ENCODE data around the gene TMEM201.
"Not testable (repeated sequence)": the region's sequence is repeated elsewhere in the genome, so short reads cannot be mapped to it uniquely, and the experiment has no call there.

TMEM201 gene, protein sequence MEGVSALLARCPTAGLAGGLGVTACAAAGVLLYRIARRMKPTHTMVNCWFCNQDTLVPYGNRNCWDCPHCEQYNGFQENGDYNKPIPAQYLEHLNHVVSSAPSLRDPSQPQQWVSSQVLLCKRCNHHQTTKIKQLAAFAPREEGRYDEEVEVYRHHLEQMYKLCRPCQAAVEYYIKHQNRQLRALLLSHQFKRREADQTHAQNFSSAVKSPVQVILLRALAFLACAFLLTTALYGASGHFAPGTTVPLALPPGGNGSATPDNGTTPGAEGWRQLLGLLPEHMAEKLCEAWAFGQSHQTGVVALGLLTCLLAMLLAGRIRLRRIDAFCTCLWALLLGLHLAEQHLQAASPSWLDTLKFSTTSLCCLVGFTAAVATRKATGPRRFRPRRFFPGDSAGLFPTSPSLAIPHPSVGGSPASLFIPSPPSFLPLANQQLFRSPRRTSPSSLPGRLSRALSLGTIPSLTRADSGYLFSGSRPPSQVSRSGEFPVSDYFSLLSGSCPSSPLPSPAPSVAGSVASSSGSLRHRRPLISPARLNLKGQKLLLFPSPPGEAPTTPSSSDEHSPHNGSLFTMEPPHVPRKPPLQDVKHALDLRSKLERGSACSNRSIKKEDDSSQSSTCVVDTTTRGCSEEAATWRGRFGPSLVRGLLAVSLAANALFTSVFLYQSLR

DNA sequence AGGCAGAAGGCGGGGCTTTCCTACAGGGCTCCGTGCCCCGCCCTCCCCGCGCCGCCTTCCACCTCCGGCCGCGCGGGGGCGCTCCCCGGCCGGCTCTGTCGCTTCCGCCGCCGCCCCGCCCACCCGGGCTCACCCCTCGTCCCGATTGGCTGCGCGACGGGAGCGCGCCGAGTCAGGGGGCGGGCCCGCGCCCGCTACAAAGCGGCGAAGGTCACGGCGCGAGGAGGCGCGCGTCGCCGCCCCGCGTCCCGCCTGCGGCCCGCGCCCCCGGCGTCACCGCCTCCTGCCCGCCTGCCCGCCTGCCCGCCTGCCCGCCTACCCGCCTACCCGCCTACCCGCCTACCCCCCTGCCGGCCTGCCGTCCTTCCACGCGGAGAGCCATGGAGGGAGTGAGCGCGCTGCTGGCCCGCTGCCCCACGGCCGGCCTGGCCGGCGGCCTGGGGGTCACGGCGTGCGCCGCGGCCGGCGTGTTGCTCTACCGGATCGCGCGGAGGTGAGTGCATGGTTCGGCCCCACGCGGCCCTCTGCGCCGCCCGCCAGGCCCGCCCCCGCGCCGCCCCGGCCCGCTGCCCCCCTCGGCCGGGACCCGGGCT is at the start of gene TMEM201:
TSS of gene TMEM201 (plus strand) at position 361 of the 593 bp plus-strand sequence. CDS start at position 381, 20 bp downstream.
- peak; percentile 95 for DNase-seq

DNA sequence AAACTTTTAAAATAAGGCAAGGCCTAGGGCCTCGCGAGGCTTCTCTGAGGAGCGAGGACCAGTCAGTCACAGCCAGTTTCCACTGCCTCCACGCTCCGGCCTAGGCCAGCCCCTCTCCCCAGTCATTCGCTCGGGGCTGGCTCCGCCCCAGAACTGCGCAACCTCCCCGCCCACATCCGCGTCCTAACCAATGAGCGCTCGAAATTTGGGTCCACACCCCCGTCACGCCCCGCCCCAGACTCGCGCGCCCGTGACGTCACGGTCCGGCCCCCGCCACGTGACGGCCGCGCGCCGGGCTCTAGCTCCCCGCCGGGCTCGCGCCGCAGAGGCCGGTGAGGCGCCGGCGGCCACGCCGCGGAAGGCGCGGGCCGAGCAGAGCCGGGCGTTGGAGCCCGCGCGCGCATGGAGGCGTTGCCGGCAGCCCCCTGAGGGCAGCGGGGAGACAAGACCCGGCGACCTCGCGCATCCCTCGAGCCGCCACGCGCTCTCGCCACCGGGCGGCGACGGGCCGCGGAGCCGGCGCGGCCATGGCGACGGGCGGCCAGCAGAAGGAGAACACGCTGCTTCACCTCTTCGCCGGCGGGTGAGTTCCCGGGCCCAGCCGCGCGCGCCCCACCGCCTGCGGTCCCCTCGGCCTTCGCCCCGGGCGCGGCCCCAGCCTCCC is 49.4 kb upstream of the TMEM201 start, which contains the start of gene SLC25A33:
TSS of gene SLC25A33 (plus strand) at position 301 of the 664 bp plus-strand sequence. CDS start at position 528, 227 bp downstream.
- peak; percentile 99 for DNase-seq

DNA sequence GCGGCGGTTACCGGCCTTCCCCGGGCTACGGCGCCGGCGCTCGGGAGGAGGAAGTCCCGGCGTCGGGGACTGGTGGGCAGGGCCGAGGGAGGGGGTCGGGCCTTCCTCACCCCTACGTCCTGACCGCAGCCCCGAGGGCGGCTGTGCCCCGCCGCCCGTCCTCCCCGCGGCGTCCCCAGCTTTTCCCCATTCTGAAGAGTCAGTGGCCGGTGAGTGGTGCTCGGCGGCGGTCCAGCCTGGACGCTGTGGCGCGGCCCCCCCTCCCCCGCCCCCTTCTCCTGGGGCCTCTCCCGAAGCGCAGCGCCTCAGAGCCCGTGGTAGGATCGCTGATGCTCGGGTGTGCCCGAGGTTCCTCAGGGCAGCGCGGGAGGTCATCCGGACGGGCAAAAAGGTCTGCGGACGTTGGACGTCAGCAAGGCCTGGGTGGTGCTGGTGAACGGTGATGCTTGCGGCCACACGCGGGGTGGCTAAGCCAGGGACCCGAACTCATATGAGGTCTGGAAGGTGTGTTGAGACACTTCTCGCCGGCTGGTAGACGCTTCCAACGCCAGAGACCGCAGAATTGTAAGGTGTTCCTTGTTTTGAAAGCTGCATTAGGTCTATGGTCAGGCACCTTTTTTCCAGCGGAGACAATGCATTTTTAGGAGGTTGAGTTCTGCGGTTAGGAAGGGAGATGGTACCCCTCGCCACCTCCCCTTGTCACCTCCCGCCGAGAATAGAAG is 48.7 kb upstream of the TMEM201 start:
- peak; percentile 72 for DNase-seq

DNA sequence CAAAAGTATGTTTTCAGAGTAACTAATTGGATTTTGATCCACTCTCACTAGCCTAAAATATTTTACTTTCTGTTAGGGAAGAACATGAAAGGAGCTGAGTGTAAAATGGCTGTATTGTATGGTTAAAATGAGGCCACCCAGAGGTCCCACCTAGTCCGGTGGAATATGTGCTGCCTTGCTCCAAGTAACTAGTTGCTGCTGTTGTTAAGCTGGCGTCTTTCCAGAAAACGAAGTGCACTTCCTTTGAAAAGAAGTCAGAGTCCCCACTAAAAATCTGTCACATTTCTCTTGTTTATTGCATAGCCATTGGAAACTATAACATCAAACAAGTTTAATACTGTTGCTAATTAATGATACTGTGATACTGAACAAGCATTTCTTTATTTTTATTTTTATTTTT is 46.3 kb upstream of the TMEM201 start:
- no peak for DNase-seq

DNA sequence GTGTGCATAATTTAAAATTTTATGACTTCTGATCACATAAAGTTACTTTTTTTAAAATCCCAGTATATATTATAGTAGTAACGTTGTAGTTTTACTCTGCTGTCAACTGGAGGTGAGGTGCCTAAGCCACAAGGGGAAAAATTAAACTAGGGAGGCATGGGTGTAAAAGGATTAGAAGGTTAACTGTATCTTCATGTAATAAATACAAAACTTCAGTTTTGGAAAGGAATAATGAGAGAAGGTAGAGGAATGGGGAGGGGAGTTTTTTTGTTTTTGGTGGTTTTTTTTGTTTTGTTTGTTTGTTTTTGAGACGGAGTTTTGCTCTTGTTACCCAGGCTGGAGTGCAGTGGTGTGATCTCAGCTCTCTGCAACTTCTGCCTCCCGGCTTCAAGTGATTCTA is 43.8 kb upstream of the TMEM201 start:
- DNase-seq, result no peak

DNA sequence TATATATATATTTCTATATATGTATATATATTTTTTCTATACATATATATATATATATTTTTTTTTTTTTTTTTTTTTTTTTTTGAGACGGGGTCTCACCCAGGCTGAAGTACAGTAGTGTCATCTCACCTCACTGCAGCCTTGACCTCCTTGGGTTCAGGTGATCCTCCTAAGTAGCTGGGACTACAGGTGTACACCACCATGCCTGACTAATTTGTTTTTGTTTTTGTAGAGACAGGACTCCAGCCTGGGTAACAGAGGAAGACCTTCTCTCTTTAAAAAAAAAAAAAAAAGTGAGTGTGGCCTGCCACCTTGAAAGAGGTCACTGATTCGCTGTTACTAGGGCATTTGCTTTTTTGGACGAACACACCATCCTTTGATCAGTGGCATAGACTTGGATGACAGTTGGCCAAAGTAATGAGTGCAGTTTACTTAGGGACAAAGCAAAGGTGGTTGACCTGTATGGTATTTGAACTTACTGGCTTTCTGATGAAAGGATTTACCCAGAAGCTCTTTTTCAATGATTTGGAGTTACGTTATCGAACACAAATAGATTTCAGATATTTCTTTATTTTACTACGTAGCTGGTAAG is 38.7 kb upstream of the TMEM201 start:
- DNase-seq, result no peak

DNA sequence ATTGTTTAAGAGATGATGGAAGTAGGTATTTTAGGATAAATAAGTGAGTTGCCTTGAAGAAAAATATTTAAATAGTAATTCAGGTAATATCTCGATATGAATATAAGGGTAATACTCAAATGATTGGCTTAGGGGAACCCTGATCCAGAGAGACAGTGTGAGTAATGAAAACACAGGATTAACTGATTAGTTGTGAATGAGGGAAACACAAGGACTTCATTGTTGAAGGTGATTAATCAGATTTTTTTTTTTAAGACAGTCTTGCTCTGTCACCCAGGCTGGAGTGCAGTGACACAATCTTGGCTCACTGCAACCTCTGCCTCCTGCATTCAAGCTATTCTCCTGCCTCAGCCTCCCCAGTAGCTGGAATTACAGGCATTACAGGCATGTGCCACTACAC is 36.7 kb upstream of the TMEM201 start:
- DNase-seq, result no peak

DNA sequence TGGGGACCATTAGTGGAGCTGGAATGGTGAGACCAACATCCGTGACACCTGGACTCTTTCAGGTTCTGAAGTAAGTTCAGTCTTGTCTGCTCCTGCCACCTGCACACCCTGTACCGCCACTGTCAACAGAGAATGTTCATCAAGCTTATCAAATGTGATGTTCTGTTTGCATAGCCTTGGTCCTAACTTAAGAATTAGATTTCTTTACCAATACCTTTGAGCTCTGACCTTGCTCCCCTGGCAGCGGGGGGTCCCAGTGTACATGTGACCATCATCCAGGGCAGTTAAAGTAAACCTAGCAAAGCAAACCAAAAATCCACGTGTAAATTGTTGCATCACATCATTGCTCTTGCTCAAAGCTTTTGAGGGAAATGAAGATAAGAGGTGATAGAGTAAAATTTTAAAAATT is 35.0 kb upstream of the TMEM201 start:
- DNase-seq, result no peak

DNA sequence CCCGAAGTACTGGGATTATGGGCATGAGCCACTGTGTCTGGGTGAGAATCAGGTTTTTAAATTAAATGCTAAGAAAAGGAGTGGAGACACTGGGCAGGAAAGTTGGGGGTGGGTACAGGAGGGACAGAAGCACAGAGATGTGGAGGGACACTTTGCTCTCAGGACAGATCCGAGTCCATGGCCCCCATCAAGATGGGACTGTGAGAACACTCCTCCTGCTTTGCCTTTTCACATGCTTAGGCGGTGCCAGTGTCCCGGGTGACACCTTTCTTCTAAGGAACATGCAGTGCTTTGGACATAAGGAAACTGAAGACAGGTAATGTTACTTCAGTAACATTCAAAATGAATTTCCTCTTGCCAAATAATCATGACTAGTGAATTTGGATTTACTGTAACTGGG is 32.8 kb upstream of the TMEM201 start:
- no peak for DNase-seq

DNA sequence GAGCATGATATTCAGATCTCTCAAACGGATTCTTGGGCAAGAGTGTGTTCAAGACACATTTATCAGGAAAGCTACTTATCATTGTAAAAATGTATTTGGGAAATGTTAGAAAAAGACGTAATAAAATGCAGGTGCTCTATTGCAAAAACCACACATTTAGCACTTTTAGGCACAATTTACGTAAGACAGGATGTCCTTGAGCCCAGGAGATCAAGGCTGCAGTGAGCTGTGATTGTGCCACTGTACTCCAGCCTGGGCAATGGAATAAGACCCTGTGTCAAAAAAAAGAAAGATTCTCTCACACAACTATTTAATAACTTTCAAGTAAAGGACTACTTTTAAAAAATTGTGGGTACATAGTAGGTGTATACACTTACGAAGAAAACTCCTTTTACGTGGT is 31.1 kb upstream of the TMEM201 start:
- no peak for DNase-seq

DNA sequence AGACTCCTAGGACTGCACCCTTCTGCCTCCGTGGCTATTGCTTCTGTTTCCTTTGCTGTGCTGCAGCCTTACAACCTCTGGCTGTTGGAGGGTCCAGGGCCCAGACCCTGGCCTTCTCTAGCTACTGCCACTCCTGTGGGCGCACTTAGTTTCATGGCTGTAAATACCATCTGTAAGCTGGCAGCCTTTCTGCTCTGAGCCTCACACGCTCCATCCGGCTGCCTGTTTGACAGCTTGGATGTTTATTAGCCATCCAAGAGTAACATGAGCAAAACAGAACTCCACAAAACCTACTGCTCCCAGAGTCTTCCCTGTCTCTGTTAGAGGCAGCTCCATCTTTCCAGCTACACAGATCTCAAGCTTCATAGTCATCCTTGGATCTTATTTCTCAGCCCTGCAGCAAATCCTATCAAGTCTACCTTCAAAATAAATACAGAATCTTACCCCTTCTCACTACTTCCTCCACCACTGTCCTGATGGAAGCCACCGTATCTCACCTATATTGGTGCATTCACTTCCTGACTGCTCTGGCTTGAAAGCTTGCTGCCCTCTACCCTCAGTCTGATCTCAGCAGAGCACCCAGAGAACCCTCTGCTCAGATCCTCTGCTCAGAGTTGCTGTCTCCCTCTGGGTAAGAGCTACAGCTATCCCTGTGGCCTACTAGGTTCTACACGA is 30.3 kb upstream of the TMEM201 start:
- no peak for DNase-seq

DNA sequence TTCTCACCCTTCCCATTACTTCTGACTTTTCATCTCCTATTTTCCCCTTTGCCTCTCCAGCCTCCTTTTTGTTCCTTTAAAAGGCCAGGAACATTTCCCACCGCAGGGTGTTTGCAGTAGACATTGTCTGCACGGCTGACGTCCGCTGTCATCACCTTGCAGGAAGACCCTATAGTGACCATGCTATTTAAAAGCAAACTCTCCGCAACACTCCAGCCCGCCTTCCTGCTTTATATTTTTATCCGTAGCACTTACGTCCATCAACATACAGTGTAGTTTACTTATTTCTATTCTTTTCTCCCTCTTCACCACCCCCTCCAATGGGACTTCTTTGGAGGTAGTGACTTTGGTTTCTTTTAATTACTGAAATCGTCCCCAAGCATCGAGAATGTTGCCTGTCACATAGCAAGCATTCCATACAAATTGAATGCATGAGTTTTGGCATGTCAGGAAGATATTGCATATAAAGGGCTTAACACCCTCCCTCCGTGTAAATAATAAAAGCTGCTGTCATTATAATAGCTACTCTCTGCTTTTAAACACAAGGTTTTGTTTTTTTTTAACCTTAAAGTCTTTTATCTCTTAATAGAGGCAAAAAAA is 29.7 kb upstream of the TMEM201 start:
- DNase-seq, result no peak

DNA sequence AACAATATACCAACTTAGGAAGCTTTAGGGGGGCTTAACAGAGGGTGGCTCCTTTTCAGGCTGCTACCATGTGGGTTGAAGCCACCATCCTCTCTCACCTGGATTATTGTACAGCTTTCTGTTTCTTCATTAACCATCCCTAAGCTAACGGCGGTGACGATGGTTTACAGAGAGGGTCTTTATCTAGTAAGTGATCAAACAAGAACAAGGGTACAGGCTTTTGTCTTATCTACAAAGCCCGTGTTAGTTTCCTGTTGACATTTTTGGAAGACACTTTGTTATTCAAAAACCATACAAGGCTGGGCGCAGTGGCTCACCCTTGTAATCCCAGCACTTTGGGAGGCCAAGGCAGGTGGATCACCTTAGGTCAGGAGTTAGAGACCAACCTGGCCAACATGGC is 29.0 kb upstream of the TMEM201 start:
- DNase-seq, result no peak

DNA sequence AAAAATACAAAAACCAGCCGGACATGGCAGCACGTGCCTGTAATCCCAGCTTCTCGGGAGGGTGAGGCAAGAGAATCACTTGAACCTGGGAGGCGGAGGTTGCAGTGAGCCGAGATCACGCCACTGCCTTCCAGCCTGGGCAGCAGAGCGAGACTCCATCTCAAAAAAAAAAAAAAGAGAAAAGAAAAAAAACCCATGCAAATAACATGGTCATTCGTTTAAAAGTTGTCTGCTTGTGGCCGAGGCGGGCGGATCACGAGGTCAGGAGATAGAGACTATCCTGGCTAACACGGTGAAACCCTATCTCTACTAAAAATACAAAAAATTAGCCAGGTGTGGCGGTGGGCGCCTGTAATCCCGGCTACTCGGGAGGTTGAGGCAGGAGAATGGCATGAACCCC is 28.6 kb upstream of the TMEM201 start:
- DNase-seq, result not testable (repeated sequence)

DNA sequence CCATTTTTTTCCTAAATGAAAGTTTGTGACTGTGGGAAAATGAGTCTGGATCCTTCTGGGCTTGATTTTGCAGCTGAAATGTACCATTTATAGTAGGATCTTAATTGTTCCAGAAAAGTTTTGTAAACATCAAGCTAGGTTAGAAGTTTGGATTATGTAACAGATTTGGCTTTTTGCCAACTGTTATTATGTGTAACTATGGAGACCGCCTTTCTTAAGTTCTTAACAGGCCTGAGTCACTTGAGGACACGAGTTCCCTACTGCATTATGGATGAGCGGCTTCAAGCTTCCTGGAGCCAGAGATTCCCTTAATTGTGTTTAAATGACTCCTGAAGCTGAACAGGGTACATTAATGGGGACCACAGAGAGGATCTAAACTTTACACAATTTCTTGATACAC is 27.3 kb upstream of the TMEM201 start:
- no peak for DNase-seq

DNA sequence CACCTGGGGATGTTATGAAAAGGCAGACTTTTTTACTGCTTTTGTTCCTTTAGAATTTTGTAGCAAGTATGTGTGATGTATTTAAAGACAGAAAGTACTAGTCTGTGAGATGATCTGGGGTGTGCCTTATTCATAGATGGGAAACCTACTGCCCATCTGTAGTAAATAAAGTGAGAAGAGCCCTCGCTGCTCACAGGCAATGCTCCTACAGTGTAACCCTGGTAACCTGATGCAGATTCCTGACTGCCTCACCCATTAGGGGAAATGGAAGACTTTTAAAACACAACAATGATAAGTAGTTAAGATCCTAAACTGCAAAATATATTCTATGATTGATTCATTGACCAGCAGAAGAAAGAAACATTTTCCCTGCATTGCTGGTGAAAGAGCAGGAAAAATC is 19.4 kb upstream of the TMEM201 start:
- DNase-seq, result no peak

DNA sequence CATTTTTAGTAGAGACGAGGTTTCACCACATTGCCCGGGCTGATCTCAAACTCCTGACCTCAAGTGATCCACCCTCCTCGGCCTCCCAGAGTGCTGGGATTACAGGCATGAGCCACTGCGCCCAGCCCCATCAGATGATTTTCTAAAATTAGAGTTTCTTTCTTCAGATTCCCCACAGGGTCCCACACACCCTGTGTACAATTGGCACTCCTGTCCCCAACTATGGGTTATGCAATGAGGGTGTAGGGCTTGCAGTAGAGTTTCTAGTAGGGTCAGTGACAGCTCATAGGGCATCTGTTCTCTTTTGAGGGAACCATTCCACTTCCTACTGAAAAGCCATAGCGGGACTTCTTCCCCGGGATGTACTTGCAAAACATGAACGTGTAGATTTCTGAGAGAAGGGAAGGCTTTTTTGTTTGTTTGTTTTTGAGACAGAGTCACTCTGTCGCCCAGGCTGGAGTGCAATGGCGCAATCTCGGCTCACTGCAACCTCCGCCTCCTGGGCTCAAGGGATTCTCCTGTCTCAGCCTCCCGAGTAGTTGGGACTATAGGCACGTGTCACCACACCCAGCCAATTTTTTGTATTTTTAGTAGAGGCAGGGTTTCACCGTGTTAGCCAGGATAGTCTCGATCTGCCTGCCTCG is 17.7 kb upstream of the TMEM201 start:
- DNase-seq, result not testable (repeated sequence)

DNA sequence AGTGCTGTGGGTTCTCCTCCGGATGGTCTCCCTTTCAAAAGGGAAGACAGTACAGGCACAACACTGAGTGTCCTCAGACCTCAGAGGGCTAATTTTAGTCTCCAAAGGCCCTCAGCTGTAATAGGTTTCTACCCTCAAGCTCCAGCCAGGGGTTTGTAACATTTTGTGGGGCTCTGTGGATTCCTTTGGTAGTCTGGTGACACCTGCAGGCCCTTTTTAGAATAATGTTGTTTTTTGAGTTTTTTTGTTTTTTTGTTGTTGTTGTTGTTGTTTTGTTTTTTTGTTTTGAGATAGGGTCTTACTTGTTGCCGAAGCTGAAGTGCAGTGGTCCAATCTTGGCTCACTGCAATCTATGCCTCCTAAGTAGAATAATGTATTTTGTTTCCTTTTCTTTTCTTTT is 15.0 kb upstream of the TMEM201 start:
- no peak for DNase-seq

DNA sequence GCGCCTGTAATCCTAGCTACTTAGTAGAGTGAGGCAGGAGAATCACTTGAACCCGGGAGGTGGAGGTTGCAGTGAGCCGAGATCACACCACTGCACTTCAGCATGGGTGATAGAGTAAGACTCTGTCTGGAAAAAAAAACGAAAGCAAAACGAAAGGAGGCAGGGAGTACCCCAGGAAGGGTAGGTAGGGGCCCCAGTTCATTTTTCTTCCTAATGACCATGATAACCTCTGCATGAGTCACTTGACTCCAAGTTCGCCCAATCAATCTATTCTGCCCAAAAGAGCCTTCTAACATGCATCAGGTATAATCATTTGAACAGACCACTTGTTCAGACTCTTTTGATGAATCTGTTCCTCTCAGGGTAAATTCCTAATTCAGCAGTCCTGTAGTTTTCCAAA is 13.2 kb upstream of the TMEM201 start:
- no peak for DNase-seq

DNA sequence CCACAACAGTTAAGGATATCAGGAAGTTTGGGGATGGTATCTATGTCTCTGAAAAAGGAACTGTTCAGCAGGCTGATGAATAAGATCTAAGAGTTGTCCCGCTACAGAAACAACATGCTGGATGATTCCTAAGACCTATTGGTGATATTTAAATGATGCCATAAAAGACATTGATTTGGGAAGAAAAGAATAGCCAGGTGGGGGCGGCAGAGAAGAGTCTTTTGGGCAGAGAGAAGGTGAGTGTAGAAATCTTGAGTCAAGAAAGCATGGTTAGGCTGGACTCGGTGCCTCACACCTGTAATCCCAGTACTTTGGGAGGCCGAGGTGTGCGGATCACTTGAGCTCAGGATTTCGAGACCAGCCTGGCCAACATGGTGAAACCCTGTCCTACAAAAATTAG is 11.8 kb upstream of the TMEM201 start:
- no peak for DNase-seq

DNA sequence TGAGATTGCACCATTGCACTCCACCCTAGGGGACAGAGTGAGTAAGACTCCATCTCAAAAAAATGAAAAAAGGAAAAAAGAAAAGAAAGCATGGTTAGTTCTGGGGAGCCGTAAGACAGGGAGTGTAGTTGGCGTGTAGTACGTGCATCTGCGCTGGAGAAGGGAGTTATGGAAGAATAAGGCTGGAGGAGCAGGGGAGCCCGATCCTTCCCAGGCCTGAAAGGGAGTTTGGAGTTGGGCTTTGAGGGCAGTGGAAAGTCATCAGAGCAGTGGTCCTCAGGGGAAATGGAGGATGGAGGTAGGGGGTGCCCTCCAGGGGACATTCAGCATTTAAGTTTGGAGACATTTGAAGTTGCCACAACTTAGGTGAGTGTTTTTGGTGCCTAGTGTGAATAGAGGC is 11.3 kb upstream of the TMEM201 start:
- DNase-seq, result no peak

Measured in left hindlimb (tissue), 1 donor.